GM18507 (cell line): Measurements from ENCODE around the gene ATP1A4.

Source experiments
- DNase-seq: peaks from one replicate; pipeline ENCODE4 v3.0.0; 2011; ENCODE audit warnings: low read depth; ENCODE audit not compliant: insufficient read length; ENCODE audit errors: extremely low spot score
- FAIRE-seq: peaks from 2 replicates; lab custom pipeline; 2011; peaks lifted over from hg19 to GRCh38; lab: Jason Lieb, UNC

ATP1A4 gene

DNA sequence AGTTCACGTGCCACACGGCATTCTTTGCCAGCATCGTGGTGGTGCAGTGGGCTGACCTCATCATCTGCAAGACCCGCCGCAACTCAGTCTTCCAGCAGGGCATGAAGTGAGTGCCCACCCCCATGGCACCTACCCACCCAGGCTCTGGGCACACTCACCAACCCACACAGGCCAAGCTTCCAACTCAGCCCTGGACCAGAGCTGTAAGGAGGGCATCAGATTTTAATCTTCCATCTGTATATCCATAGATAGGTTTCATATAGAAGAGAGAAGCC lies 14.5 kb upstream of the ATP1A4 start:
- DNase-seq (no peak), FAIRE-seq (no peak)

DNA sequence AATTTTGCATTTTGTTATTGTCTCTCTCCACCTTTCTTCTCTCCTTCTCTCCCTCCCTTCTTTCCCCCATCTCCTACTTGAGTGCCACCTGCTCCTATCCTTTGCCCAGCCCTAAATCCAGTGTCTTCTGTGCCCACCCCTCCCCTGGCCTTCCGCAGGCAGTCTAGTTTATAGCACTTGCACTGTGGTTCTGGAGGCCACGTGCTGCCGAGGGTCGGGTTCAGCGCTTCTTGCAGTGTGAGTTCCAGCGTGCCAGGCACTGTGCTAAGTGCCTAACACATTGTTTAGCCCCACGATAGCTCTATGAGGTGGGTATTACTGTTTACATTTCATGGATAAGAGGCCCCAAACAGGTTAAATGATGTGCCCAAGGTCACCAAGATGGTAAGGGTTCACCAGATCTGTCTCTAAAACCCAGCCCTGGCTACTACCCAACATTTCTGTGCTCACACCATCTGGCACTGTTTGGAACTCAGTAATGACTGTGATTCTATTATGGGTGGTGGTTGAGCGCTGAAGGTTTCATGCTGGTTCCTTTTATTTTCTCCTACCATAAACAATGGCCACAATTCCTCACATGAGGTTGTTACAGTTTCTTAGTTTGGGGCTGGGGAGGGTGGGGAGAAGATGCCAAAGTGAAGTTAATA lies 14.1 kb upstream of the ATP1A4 start:
- FAIRE-seq (no peak), DNase-seq (no peak)

DNA sequence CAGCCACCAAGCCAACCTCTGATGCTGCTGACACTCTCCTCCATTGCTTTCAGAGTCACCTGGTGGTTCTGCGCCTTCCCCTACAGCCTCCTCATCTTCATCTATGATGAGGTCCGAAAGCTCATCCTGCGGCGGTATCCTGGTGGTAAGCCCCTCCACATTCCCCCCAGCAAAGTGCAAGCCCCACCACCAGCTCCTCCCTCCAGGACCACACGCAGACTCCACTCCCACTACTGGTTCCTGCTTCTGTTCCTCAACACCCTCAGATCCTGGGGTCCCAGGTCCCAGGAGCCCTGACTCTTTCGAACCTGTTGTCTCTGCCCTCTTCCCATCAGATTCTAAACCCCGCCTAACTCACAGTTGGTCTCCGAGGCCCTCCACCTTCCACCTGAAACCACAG lies 11.6 kb upstream of the ATP1A4 start:
- DNase-seq (no peak), FAIRE-seq (no peak)

DNA sequence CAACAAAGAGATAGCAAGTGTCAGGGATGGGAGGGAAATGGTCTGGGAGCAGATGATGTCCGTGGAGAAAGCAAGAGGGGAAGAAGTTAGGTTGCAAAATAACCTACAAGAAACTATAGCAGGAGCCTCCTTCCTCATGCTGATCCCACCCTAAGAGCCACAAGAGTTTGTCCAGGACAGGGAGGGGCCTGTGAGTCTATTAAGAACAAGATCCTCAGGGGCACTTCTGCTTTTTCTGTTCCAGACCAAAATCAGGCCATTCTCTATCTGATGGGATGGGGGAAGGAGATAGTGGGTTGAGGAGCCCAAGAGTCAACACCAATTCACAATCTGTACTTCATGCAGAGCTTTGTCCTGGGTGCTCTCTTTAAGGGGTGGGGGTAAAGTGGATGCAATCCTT lies 7.7 kb upstream of the ATP1A4 start:
- DNase-seq, result no peak
- no peak for FAIRE-seq

DNA sequence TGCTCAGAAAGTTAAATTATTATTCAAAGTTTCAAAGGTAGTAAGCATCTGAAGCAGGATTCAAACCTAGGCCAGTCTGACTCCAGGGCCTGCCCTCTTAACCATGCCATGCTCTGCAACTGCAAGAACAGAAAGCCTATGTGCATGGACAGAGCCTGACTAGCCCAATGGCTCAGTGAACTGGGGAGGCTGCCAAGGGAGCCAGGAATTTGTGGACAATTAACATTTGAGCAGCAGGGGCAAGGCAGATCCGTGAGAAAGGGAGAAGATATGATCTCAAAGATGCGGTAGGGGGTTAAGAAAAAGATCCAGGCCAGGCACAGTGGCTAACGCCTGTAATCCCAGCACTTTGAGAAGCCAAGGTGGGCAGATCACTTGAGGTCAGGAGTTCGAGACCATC lies 6.5 kb upstream of the ATP1A4 start:
- no peak for DNase-seq
- FAIRE-seq, result no peak

DNA sequence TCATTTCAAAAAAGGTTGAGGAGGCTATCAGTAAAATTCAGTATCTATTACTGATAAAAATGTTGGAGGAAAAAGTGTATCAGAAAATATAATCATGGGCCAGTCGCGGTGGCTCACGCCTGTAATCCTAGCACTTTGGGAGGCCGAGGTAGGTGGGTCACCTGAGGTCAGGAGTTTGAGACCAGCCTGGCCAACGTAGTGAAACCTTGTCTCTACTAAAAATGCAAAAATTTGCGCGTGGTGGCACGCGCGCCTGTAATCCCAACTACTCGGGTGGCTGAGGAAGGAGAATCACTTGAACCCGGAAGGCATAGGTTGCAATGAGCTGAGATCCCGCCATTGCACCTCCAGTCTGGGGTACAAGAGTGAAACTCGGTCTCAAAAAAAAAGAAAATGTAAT lies 5.3 kb upstream of the ATP1A4 start:
- FAIRE-seq, result no peak
- no peak for DNase-seq

DNA sequence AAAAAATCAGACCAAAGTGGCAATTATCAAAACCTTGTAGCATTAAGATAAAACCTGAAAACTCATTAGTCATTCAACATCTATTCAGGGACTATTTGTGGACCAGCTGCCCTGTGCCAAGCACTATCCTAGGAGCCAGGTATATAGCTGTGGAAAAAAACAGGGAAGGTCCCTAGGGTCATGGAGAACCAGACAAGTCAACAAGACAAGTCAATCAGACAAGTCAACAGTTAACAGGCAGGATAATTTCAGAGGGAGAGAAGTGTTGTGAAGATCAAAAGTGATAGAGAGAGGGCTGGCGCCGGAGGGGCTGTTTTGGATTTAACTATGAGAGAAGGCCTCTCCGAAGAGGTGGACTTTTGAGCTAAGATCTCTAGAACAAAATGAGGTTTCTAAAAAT lies 3.3 kb upstream of the ATP1A4 start:
- FAIRE-seq, result no peak

DNA sequence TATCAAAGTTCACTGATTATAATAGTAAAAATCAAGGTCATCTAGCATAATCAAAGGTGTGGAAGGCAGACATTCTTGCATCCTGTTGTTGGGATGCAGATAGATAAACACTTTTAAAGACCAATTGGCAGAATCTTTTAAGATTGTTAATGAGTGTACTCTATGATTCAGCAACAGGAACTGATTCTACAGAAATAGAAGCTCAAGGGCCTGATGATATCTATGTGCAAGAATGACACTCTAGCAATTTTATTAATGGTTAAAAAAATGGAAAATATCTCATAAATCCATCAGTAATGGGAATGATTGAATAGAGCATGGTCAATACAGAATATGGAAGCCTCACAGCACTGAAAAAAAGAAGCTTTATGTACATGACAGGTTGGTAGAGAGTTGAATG lies 2.2 kb upstream of the ATP1A4 start:
- DNase-seq, result no peak
- FAIRE-seq, result no peak

More for the DNA sequence above, 3.3 kb upstream of the ATP1A4 start:
- no peak for DNase-seq

DNA sequence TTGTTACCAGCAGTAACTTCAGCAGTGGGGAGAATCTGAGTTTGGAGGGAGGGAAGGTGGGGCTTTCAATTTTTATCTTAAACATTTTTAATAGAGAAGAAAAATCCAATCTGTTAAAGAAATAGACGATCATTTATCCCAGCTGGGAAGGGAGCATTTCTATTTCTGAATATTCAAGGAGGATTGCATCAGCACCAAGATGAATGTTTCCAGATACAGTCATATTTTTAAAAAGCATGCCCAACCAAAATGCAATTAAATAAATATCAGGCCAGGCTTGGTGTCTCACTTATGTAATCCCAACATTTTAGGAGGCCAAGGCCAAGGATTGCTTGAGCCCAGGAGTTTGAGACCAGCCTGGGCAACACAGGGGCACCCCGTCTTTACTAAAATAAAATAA lies 1.7 kb upstream of the ATP1A4 start:
- FAIRE-seq, result no peak
- no peak for DNase-seq

DNA sequence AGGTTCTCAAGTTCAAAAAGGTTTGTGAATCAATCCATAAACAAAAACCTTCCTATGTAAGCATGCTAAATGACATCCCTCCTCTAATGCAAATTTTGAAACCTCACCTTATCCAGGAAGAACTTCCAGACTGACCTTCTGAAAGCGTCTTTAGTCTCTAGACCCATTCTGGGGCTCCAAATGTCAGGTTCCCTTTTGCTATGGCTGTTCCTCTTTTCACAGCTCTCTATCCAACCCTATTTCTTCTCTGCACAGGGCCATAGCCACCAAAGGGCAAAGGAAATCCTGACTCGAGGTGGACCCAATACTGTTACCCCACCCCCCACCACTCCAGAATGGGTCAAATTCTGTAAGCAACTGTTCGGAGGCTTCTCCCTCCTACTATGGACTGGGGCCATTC lies 3.4 kb downstream of the ATP1A4 start:
- FAIRE-seq (no peak), DNase-seq (no peak)

DNA sequence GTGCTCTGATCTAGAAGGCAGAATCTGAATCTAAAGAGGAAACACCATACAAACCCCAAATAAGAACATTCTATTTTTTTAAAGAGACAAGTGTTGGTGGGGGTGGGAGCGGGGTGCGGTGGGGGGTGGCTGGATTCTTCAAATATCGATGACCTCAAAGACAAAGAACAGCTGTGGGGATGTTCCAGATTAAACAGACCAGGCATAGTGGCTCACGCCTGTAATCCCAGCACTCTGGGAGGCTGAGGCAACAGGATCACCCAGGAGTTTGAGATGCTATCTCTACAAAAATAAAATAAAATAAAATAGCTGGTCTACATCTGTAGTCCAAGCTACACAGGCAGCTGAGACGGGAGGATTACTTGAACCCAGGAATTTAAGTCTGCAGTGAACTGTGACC lies 5.0 kb downstream of the ATP1A4 start:
- no peak for FAIRE-seq
- DNase-seq, result no peak

DNA sequence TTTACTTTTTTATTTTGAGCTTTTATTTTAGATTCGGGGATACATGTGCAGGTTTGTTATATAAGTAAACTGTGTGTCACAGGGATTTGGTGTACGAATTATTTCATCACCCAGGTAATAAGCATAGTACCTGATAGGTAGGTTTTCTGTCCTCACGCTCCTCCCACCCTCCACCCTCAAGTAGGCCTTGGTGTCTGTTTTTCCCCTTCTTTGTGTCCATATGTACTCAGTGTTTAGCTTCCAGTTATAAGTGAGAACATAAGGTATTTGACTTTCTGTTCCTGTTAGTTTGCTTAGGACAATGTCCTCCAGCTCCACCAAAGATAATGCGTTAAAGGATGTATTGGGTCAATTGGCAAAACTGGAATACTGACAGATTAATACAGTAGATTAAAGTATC lies 5.8 kb downstream of the ATP1A4 start:
- FAIRE-seq (no peak), DNase-seq (no peak)

DNA sequence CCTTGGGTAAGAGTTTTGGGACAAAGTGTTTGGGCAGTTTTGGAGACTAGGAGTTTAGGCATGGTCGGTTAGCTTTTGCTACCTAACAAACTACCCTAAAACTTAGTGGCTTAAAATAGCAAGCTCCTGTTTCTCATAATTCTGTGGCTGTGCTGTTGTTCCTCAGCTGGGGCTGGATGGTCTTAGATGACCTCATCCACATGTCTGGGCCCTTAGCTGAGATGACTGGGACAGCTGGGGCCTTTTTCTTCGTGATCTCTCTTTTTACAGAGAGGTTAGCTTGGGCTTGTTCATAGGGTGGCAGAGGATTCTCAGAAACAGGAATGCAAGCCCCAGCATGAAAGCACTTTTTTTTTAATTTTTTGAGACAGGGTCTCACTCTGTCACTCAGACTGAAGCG lies 6.6 kb downstream of the ATP1A4 start:
- FAIRE-seq (no peak), DNase-seq (no peak)

DNA sequence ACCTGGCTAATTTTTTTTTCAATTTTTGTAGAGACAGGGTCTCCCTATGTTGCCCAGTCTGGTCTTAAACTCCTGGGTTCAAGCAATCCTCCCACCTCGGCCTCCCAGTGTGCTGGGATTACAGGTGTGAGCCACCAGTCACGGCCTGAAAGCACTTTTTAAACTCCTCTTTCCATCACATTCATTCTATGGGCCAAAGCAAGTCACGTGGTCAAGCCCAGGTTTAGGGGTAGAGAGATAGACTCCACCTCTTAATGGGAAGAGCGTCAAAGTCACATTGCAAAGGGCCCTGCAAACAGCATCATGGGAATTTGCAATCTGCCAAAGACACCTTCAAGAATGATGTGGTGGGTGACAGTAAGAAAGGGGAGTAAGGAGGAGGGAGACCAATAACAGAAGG lies 7.1 kb downstream of the ATP1A4 start:
- DNase-seq (no peak), FAIRE-seq (no peak)

DNA sequence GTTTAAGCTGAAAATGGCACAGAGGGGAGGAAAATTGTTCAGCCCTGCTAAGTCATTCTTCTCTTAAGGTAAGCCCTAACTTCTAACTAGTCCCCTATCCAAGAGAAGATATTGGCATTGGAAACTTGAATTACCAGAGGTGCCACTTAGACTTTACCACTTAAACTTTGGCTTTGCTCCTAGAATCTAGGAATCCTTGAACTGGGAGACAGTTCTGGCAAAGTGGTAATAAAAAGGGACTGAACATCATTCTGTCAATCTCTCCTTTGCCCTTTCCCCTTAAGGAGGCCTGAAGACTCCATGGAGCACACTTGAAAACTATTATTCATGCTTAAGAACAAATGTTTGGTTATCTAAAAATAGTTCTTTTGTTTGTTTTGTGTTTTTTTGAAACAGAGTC lies 8.4 kb downstream of the ATP1A4 start:
- DNase-seq (no peak), FAIRE-seq (no peak)

DNA sequence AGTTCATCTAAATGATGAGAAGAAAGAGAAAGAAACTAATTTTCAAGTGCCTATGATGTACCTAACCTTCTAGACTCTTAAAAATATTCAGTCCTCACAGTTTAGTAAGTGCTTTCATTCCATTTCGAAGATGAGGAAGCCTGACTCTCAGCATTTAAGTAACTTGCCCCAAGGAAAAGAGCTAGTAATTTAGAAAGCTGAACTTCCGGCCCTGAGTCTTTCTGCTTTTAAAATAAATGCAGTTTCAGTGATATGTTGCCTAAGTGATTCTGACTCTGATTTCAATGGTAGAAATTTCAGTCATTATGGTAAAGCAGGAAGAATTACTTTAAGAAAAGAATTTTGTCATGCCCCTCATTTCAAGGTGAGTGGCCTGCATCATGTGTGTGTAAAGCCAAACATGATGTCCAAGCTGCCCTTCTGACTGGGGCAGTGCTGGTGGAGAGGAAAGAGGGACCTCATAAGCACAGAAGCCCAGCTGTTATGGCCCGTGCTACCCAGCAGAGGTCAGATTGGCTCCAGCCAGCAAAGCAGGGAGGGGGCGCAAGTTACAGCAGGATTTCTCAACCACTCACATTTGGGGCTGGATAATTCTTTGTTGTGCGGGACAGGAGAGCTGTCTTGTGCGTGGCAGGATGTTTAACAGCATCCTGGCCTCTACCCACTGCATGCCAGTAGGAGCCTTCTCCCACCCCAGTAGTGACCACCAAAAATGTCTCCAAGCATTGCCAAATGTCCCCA lies 10.7 kb downstream of the ATP1A4 start:
- DNase-seq (no peak), FAIRE-seq (no peak)

DNA sequence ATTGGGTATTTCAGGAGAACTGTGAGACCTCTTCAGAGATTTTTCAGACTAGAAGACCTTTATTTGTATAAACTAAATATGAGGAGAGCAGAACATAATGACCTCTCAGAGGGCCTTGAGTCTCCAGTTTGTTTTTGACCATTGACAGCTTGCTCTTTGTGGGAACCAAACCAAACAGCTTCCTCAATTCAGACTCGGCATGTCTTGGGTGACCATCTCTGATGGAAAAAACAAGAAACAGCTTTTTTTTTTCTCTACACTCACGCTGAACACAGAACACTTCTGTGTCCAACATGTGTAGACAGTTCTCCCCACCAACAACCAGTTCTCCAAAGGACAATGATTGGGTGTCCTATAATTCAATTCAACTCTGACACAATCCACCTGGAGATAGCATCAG lies 11.5 kb downstream of the ATP1A4 start:
- FAIRE-seq (no peak), DNase-seq (no peak)

DNA sequence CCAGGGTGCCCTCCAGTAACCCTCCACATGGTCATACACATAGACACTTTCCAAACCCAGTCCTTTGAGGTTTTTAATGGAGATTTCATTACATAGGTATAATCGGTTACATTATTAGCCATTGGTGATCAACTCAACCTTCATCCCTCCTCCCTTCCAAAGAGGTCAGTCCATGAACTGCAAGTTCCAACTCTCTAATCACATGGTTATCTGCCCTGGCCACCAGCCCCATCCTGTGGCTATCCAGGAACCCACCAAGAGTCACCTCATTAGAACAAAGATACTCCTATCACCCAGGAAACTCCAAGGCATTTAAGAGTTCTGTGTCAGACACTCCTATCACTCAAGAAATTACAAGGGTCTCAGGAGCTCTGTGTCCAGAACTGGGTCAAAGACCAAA lies 12.2 kb downstream of the ATP1A4 start:
- DNase-seq (no peak), FAIRE-seq (no peak)

DNA sequence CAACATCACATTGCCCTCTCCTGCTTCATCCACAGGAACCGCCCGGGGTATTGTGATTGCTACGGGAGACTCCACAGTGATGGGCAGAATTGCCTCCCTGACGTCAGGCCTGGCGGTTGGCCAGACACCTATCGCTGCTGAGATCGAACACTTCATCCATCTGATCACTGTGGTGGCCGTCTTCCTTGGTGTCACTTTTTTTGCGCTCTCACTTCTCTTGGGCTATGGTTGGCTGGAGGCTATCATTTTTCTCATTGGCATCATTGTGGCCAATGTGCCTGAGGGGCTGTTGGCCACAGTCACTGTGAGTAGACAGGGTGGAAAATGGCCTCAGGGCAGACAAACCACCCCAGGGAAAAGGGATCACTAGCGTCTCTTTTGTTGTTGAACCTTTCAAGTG lies 12.7 kb downstream of the ATP1A4 start:
- no peak for FAIRE-seq
- no peak for DNase-seq

DNA sequence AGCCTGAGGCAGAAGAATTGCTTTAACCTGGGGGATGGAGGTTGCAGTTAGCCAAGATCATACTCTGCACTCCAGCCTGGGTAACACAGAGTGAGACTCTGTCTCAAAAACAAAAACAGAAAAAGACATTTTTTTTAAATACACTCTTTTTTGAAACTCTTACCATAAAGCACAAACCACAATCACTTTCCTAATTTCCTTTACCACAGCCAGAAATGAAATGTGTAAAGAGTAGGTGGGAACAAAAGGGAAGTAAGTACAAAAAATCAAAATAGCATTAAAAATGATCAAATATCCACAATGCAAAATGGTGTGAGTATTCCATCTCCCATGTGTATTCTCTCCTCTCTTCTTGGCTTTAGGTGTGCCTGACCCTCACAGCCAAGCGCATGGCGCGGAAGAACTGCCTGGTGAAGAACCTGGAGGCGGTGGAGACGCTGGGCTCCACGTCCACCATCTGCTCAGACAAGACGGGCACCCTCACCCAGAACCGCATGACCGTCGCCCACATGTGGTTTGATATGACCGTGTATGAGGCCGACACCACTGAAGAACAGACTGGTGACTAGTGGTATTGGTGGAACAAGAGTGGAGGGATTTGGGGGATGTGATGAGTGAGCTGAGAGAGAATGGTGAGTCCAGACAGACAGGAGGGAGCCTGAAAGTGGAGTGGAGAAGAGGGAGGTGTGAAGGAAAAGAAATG lies 14.9 kb downstream of the ATP1A4 start:
- peak; percentile 9 for FAIRE-seq
- no peak for DNase-seq

DNA sequence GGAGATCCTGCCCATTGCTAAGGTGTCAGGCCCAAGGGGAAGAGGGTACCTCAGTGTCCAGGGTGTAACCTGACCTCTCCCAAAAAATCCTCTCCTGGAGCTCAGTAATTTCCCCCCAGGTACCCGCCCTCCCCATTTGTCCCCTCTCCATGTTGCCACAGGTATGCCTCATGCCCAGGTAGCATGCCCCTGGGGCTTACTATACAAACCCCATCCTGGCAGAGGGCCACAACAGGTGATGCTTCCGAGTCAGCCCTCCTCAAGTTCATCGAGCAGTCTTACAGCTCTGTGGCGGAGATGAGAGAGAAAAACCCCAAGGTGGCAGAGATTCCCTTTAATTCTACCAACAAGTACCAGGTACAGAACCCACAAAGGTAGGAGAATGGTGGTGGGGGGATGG lies 15.7 kb downstream of the ATP1A4 start:
- FAIRE-seq (no peak), DNase-seq (no peak)
